GM13977 (cell line): ENCODE measurements around the gene FCRL5.

Experiments
- DNase-seq: peaks from one replicate; pipeline ENCODE4 v3.0.0; 2012; ENCODE audit warnings: low spot score
- in situ Hi-C: fragments of 300-500 bp; cut with MboI; formaldehyde crosslinking; loops from one replicate; pipeline ENCODE4 v1.12.0; 2022; ENCODE audit warnings: low sequenced_read_pairs, low pct_unique_long_range_greater_than_20kb, mixed read lengths, inconsistent platforms; ENCODE audit not compliant: unreplicated experiment
- TF ChIP-seq, protein P1 (sequence below): IDR thresholded peaks from 2 replicates; pipeline ENCODE4 v1.5.1; 2012; ENCODE audit warnings: mild to moderate bottlenecking, control low read depth; ENCODE audit not compliant: insufficient read depth; ENCODE audit errors: extremely low read depth, missing control alignments

FCRL5 gene

DNA sequence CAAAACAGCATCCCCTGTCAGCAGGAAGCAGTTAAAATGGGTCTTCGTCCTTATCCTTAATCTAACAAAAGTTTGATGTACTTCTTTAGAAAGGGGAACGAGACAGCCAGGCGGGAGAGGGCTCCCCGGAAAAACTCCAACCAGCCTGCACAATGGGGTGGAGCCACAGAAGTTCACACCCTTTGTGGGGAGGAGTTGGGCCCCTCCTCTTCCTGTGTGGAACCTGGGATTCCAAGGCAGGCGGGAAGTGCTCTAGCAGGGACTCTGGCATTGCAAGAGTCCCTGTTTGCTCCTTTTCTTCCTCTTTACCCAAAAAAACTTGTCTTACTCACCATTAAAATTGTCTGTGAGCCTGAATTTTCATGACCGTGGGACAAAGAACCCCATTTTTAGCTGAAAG, 47.7 kb downstream of the FCRL5 start:
- TF ChIP-seq, protein P1, sequence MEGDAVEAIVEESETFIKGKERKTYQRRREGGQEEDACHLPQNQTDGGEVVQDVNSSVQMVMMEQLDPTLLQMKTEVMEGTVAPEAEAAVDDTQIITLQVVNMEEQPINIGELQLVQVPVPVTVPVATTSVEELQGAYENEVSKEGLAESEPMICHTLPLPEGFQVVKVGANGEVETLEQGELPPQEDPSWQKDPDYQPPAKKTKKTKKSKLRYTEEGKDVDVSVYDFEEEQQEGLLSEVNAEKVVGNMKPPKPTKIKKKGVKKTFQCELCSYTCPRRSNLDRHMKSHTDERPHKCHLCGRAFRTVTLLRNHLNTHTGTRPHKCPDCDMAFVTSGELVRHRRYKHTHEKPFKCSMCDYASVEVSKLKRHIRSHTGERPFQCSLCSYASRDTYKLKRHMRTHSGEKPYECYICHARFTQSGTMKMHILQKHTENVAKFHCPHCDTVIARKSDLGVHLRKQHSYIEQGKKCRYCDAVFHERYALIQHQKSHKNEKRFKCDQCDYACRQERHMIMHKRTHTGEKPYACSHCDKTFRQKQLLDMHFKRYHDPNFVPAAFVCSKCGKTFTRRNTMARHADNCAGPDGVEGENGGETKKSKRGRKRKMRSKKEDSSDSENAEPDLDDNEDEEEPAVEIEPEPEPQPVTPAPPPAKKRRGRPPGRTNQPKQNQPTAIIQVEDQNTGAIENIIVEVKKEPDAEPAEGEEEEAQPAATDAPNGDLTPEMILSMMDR: no peak
- in situ Hi-C loops: no loop called here
- DNase-seq: no peak

DNA sequence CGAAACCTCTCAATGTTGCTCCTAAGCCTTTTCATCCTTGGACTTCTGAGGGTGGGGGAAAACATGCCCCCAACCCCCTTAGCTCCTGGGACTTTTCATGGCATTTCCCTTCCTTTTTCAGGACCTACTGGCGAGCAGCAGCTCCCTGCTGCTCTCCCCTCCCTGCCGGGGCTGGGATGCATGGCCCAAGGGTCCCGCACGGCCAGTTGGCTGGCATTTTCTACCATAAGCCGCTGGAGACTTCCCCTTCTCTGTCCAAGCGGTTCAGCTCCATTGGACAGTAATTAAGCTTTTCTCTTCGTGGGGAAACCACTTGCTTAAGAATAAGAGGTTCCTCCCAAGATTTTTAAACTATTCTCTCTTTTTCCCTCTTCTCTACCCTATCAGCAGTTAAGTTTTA, 52.8 kb downstream of the FCRL5 start:
- in situ Hi-C loops: no loop called here
- TF ChIP-seq, protein P1: no peak
- no peak for DNase-seq

DNA sequence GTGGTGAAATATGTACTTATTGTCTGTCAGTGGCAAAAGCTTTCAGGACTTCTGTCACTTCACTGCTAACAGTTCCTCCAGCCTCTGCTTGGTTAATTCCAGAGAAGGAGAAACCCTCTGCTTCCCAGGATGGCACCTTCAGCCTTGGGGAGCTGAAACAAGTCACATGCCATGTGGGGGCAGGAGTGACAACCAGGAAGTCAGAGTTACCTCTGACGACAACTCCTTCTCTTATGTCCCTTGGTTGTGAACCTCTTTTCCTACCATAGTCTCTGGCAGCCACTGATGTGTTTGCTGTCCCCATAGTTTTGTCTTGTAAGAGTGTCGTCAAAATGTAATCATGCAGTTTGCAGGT, 53.6 kb downstream of the FCRL5 start:
- in situ Hi-C loops: no loop called here
- no peak for DNase-seq
- TF ChIP-seq, protein P1: no peak

GRCh38 chr1:157497987-157498735, 54.2 kb downstream of the FCRL5 start:
- TF ChIP-seq, protein P1: no peak
- in situ Hi-C loops: no loop called here
- no peak for DNase-seq

- TF ChIP-seq, protein P1: no peak
- no peak for DNase-seq
- in situ Hi-C loops: no loop called here
These were observed 55.0 kb downstream of the FCRL5 start for GRCh38 chr1:157497284-157497683.

DNA sequence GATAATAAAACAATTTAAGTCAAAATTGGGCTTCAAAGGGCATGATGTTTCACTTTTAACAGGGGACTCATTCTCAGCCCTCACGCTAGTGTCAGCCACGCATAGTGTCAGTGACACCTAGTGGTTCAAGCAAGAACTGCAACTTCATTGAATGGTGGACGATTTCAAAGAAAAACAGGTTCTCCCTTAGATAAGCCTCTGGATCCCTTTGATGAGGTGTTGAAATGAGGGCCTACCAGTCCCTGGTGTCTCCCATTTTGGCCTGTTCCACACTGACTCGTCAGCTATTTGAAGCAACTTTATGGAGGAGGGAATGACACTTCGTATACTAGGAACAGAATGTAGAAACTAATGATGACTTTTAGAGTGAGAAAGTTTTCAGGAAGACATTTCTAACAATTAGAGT, 56.2 kb downstream of the FCRL5 start:
- DNase-seq: peak; percentile 40
- in situ Hi-C loops: no loop called here
- TF ChIP-seq, protein P1: peak; percentile 74
